ENCODE data around the gene RCCD1. TPM values are rescaled to one million over a fixed set of nuclear protein-coding genes. Genes with fewer than 3 reads are reported as not detected.

Gene RCCD1
- total RNA-seq, 1 experiment from 2014 or later, result 26.1 TPM

- POLR2A ChIA-PET, result no interaction called here
- TF ChIP-seq MAX (CRISPR knock-in tag; IDR thresholded peaks at IDR 0.05) (no peak), ZNF263 (CRISPR knock-in tag; IDR thresholded peaks at IDR 0.05; ENCODE audit: low read depth) (no peak), GRHL2 (CRISPR knock-in tag; IDR thresholded peaks at IDR 0.05; ENCODE audit: insufficient replicate concordance, severe bottlenecking) (no peak), TEAD1 (CRISPR knock-in tag; IDR thresholded peaks at IDR 0.05) (no peak), SP1 (CRISPR knock-in tag; conservative IDR thresholded peaks at IDR 0.05) (no peak)
- no peak for DNase-seq (ENCODE audit: low spot score)
- H3K36me3 Mint-ChIP-seq, result peaks cover 66% of the 10 kb centered on the region
- H3K27me3 Mint-ChIP-seq (ENCODE audit: low read depth), result no peaks in the 10 kb centered on the region
- CTCF ChIA-PET, result no interaction called here
- no peak overlapping the region for H3K4me3 Mint-ChIP-seq
- H3K9me3 Mint-ChIP-seq, result no peaks in the 10 kb centered on the region
- no peaks in the 10 kb centered on the region for H3K4me1 Mint-ChIP-seq
- no peak overlapping the region for H3K27ac Mint-ChIP-seq
- ATAC-seq, result no peak
These were observed 27.5 kb downstream of the RCCD1 start for GRCh38 chr15:90982135-90982534.

GRCh38 chr15:90986790-90987507 lies 32.3 kb downstream of the RCCD1 start:
- peak overlapping the region; percentile 72; the same call in 1 of the 2 replicates for H3K27ac Mint-ChIP-seq
- ATAC-seq, result no peak
- POLR2A ChIA-PET, result no interaction called here
- H3K36me3 Mint-ChIP-seq, result peaks cover 25% of the 10 kb centered on the region
- no peak overlapping the region for H3K4me3 Mint-ChIP-seq
- no peak for DNase-seq (ENCODE audit: low spot score)
- no peaks in the 10 kb centered on the region for H3K9me3 Mint-ChIP-seq
- CTCF ChIA-PET, result interaction anchor here (0.7 to 4.7 kb wide), 3 partner anchors 9 to 46 kb away, joined by 3 to 26 read pairs (median 20); no protein-coding TSS in a partner anchor
- peaks cover 21% of the 10 kb centered on the region for H3K4me1 Mint-ChIP-seq
- no peaks in the 10 kb centered on the region for H3K27me3 Mint-ChIP-seq (ENCODE audit: low read depth)
- TF ChIP-seq ZNF671 (CRISPR knock-in tag; IDR thresholded peaks at IDR 0.05) (no peak), FOXP4 (CRISPR knock-in tag; IDR thresholded peaks at IDR 0.05) (no peak), RORB (CRISPR knock-in tag; IDR thresholded peaks at IDR 0.05) (no peak), GRHL2 (CRISPR knock-in tag; IDR thresholded peaks at IDR 0.05; ENCODE audit: insufficient replicate concordance, severe bottlenecking) (no peak), ZNF281 (CRISPR knock-in tag; IDR thresholded peaks at IDR 0.05) (no peak), USF1 (CRISPR knock-in tag; IDR thresholded peaks at IDR 0.05) (no peak), FOXK1 (CRISPR knock-in tag; IDR thresholded peaks at IDR 0.05) (no peak), SMAD4 (CRISPR knock-in tag; IDR thresholded peaks at IDR 0.05) (no peak), ZBTB21 (CRISPR knock-in tag; IDR thresholded peaks at IDR 0.05; ENCODE audit: borderline replicate concordance) (no peak), ZNF416 (CRISPR knock-in tag; IDR thresholded peaks at IDR 0.05) (no peak), ZNF317 (CRISPR knock-in tag; IDR thresholded peaks at IDR 0.05; ENCODE audit: borderline replicate concordance, low read depth) (no peak), ARID4B (CRISPR knock-in tag; IDR thresholded peaks at IDR 0.05; ENCODE audit: borderline replicate concordance) (no peak), MYBL2 (CRISPR knock-in tag; IDR thresholded peaks at IDR 0.05) (no peak), NFATC4 (CRISPR knock-in tag; IDR thresholded peaks at IDR 0.05) (no peak), SOX15 (CRISPR knock-in tag; IDR thresholded peaks at IDR 0.05) (no peak), TEAD4 (CRISPR knock-in tag; IDR thresholded peaks at IDR 0.05) (no peak), JUN (CRISPR knock-in tag; IDR thresholded peaks at IDR 0.05) (no peak), ATF1 (CRISPR knock-in tag; IDR thresholded peaks at IDR 0.05) (no peak)
- TF ChIP-seq, protein P1, sequence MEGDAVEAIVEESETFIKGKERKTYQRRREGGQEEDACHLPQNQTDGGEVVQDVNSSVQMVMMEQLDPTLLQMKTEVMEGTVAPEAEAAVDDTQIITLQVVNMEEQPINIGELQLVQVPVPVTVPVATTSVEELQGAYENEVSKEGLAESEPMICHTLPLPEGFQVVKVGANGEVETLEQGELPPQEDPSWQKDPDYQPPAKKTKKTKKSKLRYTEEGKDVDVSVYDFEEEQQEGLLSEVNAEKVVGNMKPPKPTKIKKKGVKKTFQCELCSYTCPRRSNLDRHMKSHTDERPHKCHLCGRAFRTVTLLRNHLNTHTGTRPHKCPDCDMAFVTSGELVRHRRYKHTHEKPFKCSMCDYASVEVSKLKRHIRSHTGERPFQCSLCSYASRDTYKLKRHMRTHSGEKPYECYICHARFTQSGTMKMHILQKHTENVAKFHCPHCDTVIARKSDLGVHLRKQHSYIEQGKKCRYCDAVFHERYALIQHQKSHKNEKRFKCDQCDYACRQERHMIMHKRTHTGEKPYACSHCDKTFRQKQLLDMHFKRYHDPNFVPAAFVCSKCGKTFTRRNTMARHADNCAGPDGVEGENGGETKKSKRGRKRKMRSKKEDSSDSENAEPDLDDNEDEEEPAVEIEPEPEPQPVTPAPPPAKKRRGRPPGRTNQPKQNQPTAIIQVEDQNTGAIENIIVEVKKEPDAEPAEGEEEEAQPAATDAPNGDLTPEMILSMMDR (IDR thresholded peaks at IDR 0.05), result no peak

Data from WTC11 (cell line).